ENCODE measurements around the gene ALPL. TPM values are rescaled to one million over a fixed set of nuclear protein-coding genes. Genes with fewer than 3 reads are reported as not detected.

The ALPL gene
- total and polyA plus RNA-seq, 2 of the 4 experiments (the other 2 are of a cell fraction), result 0.54 to 2.2 TPM

DNA sequence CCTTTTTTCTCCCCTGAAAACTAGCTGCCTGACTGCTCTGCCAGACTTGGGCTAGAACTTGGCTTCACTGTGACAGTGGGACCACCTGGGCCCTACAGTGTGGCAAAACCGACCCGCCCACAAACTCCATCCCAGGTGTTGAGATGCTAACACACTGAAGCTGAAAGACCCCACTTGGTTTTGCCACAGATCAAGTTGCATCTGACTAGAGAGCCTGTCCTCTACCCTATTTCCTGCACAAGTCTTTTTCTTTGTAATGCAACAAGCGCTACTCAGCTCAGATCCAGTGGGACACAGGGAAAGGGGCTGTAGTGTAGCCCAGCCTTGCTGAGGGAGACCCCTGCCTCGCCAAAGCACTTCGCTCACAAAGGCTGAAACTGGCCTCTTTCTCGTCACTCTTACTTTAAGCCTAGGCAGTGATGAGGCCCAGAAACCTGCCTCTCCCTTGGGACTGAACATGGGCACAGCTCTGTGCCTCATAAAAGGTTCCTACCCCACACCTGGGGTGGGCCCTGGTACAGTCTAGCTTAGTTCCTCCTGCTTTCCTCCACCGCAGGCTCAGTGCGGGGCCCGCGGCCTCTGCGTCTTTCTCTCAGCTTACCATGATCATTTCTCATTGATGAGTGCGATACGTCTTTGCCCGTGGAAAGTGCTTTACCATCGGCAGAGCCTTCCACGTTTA, 9.7 kb downstream of the ALPL start:
- in situ Hi-C loops (cut with MboI; ENCODE audit: low sequenced_read_pairs) (no loop called here), dilution Hi-C loops (cut with HindIII; ENCODE audit: low sequenced_read_pairs, unreplicated experiment) (no loop called here), intact Hi-C loops (cut with micrococcal nuclease) (no loop called here)
- no peaks in the 10 kb centered on the region for H3K9me1 ChIP-seq (ENCODE audit: insufficient read depth, low read length)
- 86% methylated on average over 7 of the region's 16 CpGs; no CpG with 5 or more reads in 1 of the 2 experiments for WGBS, 2 experiments (ENCODE audit: extremely low coverage in 2 of 2, insufficient read length in 1 of 2)
- no peak overlapping the region for H4K5ac ChIP-seq (ENCODE audit: low read depth, low read length)
- H3K56ac ChIP-seq (ENCODE audit: extremely low read depth, insufficient read depth, low read length), result no peak overlapping the region
- H3K14ac ChIP-seq (replicated peaks; ENCODE audit: low read depth, low read length), result no peak overlapping the region
- no peak overlapping the region for H3K9ac ChIP-seq (ENCODE audit: low read depth, low read length)
- no peak overlapping the region for H2AK9ac ChIP-seq (replicated peaks; ENCODE audit: low read depth, low read length, poor library complexity)
- no peak for ATAC-seq (ENCODE audit: low read depth)
- ChIA-PET CTCF (interaction anchor here (1.0 kb wide), 1 partner anchor 16 kb away, joined by 3 read pairs; no protein-coding TSS in a partner anchor), POLR2A (ENCODE audit: unreplicated experiment) (no interaction called here)
- H3K4me3 ChIP-seq (ENCODE audit: insufficient read depth, low read depth, low read length), result no peak overlapping the region
- H3K4me1 ChIP-seq (ENCODE audit: control insufficient read depth, insufficient read depth, low read length), result peaks cover 2% of the 10 kb centered on the region; the same call in 1 of the 2 replicates
- no peak overlapping the region for H4K8ac ChIP-seq (ENCODE audit: low read depth in 2 of 2, low read length in 2 of 2)
- H4K20me1 ChIP-seq (ENCODE audit: insufficient read depth, low read length), result no peaks in the 10 kb centered on the region; the same call in 1 of the 2 replicates
- peaks cover 4% of the 10 kb centered on the region; the same call in 1 of the 2 replicates for H3K27me3 ChIP-seq (ENCODE audit: control insufficient read depth, insufficient read depth, low read length)
- no peak overlapping the region for H2AK5ac ChIP-seq (ENCODE audit: low read depth, low read length)
- H3K9me3 ChIP-seq (ENCODE audit: control insufficient read depth, insufficient read depth, low read length), result no peaks in the 10 kb centered on the region
- no peak for DNase-seq
- no peak overlapping the region for H3K4ac ChIP-seq (ENCODE audit: low read depth, low read length)
- no peaks in the 10 kb centered on the region for H3K79me1 ChIP-seq (ENCODE audit: low read depth in 1 of 2, low read length in 2 of 2)
- no peak overlapping the region for H3K4me2 ChIP-seq (ENCODE audit: low read depth, low read length)
- no TSS peak for BruUV-seq (replicated peaks)
- H4K91ac ChIP-seq (ENCODE audit: insufficient read depth, low read depth, low read length), result no peak overlapping the region
- H2BK20ac ChIP-seq (ENCODE audit: low read depth, low read length), result no peak overlapping the region
- no peak overlapping the region for H2AFZ ChIP-seq (replicated peaks; ENCODE audit: low read length, poor library complexity)
- H3K36me3 ChIP-seq (ENCODE audit: control insufficient read depth, insufficient read depth, low read length), result no peaks in the 10 kb centered on the region
- TF ChIP-seq MXI1 (IDR thresholded peaks at IDR 0.05; ENCODE audit: borderline replicate concordance, low read depth, low read length) (no peak), RFX5 (IDR thresholded peaks at IDR 0.05; ENCODE audit: low read depth, low read length) (no peak), RAD21 (IDR thresholded peaks at IDR 0.05; ENCODE audit: low read length) (no peak), SMC3 (IDR thresholded peaks at IDR 0.05; ENCODE audit: low read depth, low read length) (no peak), BHLHE40 (IDR thresholded peaks at IDR 0.05; ENCODE audit: low read depth, low read length) (no peak), POLR2A (IDR thresholded peaks at IDR 0.05; ENCODE audit: low read depth, low read length) (no peak), MAFK (IDR thresholded peaks at IDR 0.05; ENCODE audit: low read depth, low read length) (no peak), MAZ (IDR thresholded peaks at IDR 0.05; ENCODE audit: borderline replicate concordance, low read depth, low read length) (no peak), CEBPB (IDR thresholded peaks at IDR 0.05; ENCODE audit: low read depth, low read length) (no peak), CHD1 (IDR thresholded peaks at IDR 0.05; ENCODE audit: low read depth, low read length) (no peak), RCOR1 (IDR thresholded peaks at IDR 0.05; ENCODE audit: insufficient replicate concordance, low read length) (no peak)
- TF ChIP-seq, protein P1, sequence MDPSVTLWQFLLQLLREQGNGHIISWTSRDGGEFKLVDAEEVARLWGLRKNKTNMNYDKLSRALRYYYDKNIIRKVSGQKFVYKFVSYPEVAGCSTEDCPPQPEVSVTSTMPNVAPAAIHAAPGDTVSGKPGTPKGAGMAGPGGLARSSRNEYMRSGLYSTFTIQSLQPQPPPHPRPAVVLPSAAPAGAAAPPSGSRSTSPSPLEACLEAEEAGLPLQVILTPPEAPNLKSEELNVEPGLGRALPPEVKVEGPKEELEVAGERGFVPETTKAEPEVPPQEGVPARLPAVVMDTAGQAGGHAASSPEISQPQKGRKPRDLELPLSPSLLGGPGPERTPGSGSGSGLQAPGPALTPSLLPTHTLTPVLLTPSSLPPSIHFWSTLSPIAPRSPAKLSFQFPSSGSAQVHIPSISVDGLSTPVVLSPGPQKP (IDR thresholded peaks at IDR 0.05; ENCODE audit: borderline replicate concordance, low read depth, low read length), result no peak
- TF ChIP-seq, protein P2, sequence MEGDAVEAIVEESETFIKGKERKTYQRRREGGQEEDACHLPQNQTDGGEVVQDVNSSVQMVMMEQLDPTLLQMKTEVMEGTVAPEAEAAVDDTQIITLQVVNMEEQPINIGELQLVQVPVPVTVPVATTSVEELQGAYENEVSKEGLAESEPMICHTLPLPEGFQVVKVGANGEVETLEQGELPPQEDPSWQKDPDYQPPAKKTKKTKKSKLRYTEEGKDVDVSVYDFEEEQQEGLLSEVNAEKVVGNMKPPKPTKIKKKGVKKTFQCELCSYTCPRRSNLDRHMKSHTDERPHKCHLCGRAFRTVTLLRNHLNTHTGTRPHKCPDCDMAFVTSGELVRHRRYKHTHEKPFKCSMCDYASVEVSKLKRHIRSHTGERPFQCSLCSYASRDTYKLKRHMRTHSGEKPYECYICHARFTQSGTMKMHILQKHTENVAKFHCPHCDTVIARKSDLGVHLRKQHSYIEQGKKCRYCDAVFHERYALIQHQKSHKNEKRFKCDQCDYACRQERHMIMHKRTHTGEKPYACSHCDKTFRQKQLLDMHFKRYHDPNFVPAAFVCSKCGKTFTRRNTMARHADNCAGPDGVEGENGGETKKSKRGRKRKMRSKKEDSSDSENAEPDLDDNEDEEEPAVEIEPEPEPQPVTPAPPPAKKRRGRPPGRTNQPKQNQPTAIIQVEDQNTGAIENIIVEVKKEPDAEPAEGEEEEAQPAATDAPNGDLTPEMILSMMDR (conservative IDR thresholded peaks at IDR 0.05; ENCODE audit: low read depth, low read length), result no peak
- TF ChIP-seq, protein P3, sequence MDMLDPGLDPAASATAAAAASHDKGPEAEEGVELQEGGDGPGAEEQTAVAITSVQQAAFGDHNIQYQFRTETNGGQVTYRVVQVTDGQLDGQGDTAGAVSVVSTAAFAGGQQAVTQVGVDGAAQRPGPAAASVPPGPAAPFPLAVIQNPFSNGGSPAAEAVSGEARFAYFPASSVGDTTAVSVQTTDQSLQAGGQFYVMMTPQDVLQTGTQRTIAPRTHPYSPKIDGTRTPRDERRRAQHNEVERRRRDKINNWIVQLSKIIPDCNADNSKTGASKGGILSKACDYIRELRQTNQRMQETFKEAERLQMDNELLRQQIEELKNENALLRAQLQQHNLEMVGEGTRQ (IDR thresholded peaks at IDR 0.05; ENCODE audit: low read depth, low read length), result no peak
- no peak overlapping the region for H2BK120ac ChIP-seq (ENCODE audit: low read depth, low read length)
- H3K23ac ChIP-seq (ENCODE audit: low read depth, low read length), result no peak overlapping the region
- H2BK15ac ChIP-seq (ENCODE audit: low read depth, low read length), result no peak overlapping the region
- no peak overlapping the region for H2BK5ac ChIP-seq (ENCODE audit: low read depth, low read length, poor library complexity, severe bottlenecking)
- no peak overlapping the region for H3K27ac ChIP-seq (ENCODE audit: insufficient read depth, low read length)
- H3K18ac ChIP-seq (ENCODE audit: low read depth, low read length), result no peak overlapping the region

Measured in IMR-90 (cell line).